Hematopoietic multipotent progenitor cell treated with erythropoietin and hydrocortisone succinate and interleukin-3 and kit ligand, for 6 days (in vitro differentiated cells): ENCODE data around the gene CTDSP2.
"Not testable (repeated sequence)": the region's sequence is repeated elsewhere in the genome, so short reads cannot be mapped to it uniquely, and the experiment has no call there.

Source experiments
- DNase-seq: peaks from one replicate; pipeline ENCODE4 v3.0.0-alpha.2; 2015

Gene CTDSP2

GRCh38 chr12:57833672-57834071 lies 12.9 kb downstream of the CTDSP2 start:
- no peak for DNase-seq

GRCh38 chr12:57832966-57833365 lies 13.6 kb downstream of the CTDSP2 start:
- DNase-seq: no peak

GRCh38 chr12:57830393-57830792 lies 16.1 kb downstream of the CTDSP2 start:
- no peak for DNase-seq

- DNase-seq: no peak
Observed at GRCh38 chr12:57829025-57829777, 17.3 kb downstream of the CTDSP2 start.

- no peak for DNase-seq
Observed at GRCh38 chr12:57826966-57827365, 19.6 kb downstream of the CTDSP2 start.

- DNase-seq: no peak
Observed at GRCh38 chr12:57826400-57826799, 20.1 kb downstream of the CTDSP2 start.

- no peak for DNase-seq
Observed at GRCh38 chr12:57825451-57825850, 21.1 kb downstream of the CTDSP2 start.

GRCh38 chr12:57823908-57824640 lies 22.5 kb downstream of the CTDSP2 start:
- no peak for DNase-seq

GRCh38 chr12:57823131-57823907 lies 23.2 kb downstream of the CTDSP2 start:
- no peak for DNase-seq

GRCh38 chr12:57822392-57823130 lies 24.0 kb downstream of the CTDSP2 start:
- no peak for DNase-seq

- no peak for DNase-seq
Observed at GRCh38 chr12:57821474-57822214, 24.9 kb downstream of the CTDSP2 start.

GRCh38 chr12:57821015-57821414 lies 25.5 kb downstream of the CTDSP2 start:
- DNase-seq: not testable (repeated sequence)

- DNase-seq: not testable (repeated sequence)
Observed at GRCh38 chr12:57820119-57820518, 26.4 kb downstream of the CTDSP2 start.

- not testable (repeated sequence) for DNase-seq
Observed at GRCh38 chr12:57817990-57818331, 28.6 kb downstream of the CTDSP2 start.

GRCh38 chr12:57817261-57817989 lies 29.1 kb downstream of the CTDSP2 start:
- DNase-seq: no peak

- peak; percentile 43 for DNase-seq
Observed at GRCh38 chr12:57816855-57817151, 29.7 kb downstream of the CTDSP2 start.

GRCh38 chr12:57816001-57816854 lies 30.3 kb downstream of the CTDSP2 start:
- DNase-seq: no peak

- no peak for DNase-seq
Observed at GRCh38 chr12:57815177-57816000, 31.1 kb downstream of the CTDSP2 start.

- DNase-seq: no peak
Observed at GRCh38 chr12:57813971-57814772, 32.4 kb downstream of the CTDSP2 start.
